CD4-positive, alpha-beta memory T cell (primary cell): Measurements from ENCODE around the gene DMKN. TPM values are rescaled to one million over a fixed set of nuclear protein-coding genes. Genes with fewer than 3 reads are reported as not detected.
"Not testable (repeated sequence)": the region's sequence is repeated elsewhere in the genome, so short reads cannot be mapped to it uniquely, and the experiment has no call there.

Source experiments
- CTCF ChIA-PET: fragments of 350-600 bp; sonication (Branson Sonifier 250); formaldehyde crosslinking; loops from one replicate; lab custom pipeline; 2021; ENCODE audit warnings: inconsistent platforms; ENCODE audit not compliant: partially characterized antibody; lab: Charles Lee
- POLR2A ChIA-PET: fragments of 350-600 bp; sonication (Branson Sonifier 250); formaldehyde crosslinking; loops from one replicate; lab custom pipeline; 2021; ENCODE audit not compliant: partially characterized antibody; lab: Charles Lee
- DNase-seq, 5 donors: peaks; one replicate each; pipeline versions ENCODE4 v3.0.0 to v3.0.0-alpha.2; 2020 to 2022; ENCODE audit warnings: mixed read lengths in 1 of 5
- H3K27ac ChIP-seq: one replicate; pipeline ENCODE4 v1.7.0; 2013; ENCODE audit warnings: low read depth, low read length
- H3K27me3 ChIP-seq: 2 replicates; pipeline ENCODE4 v1.7.0; 2013; ENCODE audit warnings: mild to moderate bottlenecking, low read length, moderate library complexity; ENCODE audit not compliant: insufficient read depth
- H3K36me3 ChIP-seq: 2 replicates; pipeline ENCODE4 v1.7.0; 2013; ENCODE audit warnings: mild to moderate bottlenecking, low read length, moderate library complexity; ENCODE audit not compliant: insufficient read depth
- H3K4me1 ChIP-seq: 2 replicates; pipeline ENCODE4 v1.7.0; 2013; ENCODE audit warnings: mild to moderate bottlenecking, low read length, moderate library complexity; ENCODE audit not compliant: insufficient read depth
- H3K4me3 ChIP-seq, 2 donors: one replicate each; pipeline ENCODE4 v1.7.0; 2013; ENCODE audit warnings: low read length in 2 of 2, mild to moderate bottlenecking in 1 of 2
- H3K9me3 ChIP-seq, 2 donors: one replicate each; pipeline ENCODE4 v1.7.0; 2013; ENCODE audit warnings: low read length in 2 of 2, control low read depth in 1 of 2; ENCODE audit not compliant: control insufficient read depth in 1 of 2
- H3K27ac Mint-ChIP-seq, 7 donors: one replicate each; pipeline ENCODE4 v1.8.0; 2020 to 2021; ENCODE audit warnings: mixed read lengths in 7 of 7, mild to moderate bottlenecking in 6 of 7, inconsistent platforms in 3 of 7, moderate library complexity in 3 of 7
- H3K27me3 Mint-ChIP-seq, 2 donors: one replicate each; pipeline ENCODE4 v1.8.0; 2020 to 2021; ENCODE audit warnings: mixed read lengths in 2 of 2
- H3K36me3 Mint-ChIP-seq, 2 donors: one replicate each; pipeline ENCODE4 v1.8.0; 2020 to 2021; ENCODE audit warnings: mixed read lengths in 2 of 2, inconsistent platforms in 1 of 2, mild to moderate bottlenecking in 1 of 2
- H3K4me1 Mint-ChIP-seq, 4 donors: one replicate each; pipeline ENCODE4 v1.8.0; 2020 to 2021; ENCODE audit warnings: mixed read lengths in 4 of 4, mild to moderate bottlenecking in 1 of 4
- H3K4me3 Mint-ChIP-seq, 8 donors: one replicate each; pipeline ENCODE4 v1.8.0; 2020 to 2021; ENCODE audit warnings: mixed read lengths in 8 of 8, mild to moderate bottlenecking in 7 of 8, moderate library complexity in 6 of 8, inconsistent platforms in 3 of 8
- H3K9me3 Mint-ChIP-seq, 8 donors: one replicate each; pipeline ENCODE4 v1.8.0; 2020 to 2021; ENCODE audit warnings: mixed read lengths in 8 of 8, mild to moderate bottlenecking in 5 of 8, inconsistent platforms in 3 of 8, moderate library complexity in 1 of 8
- intact Hi-C: fragments of 100-400 bp; cut with micrococcal nuclease; formaldehyde crosslinking; loops from one replicate; pipeline ENCODE4 v1.15.1; 2023
- polyA plus RNA-seq, 2 donors: library from polyadenylated mRNA; unstranded; fragments of 300-500 nt; fragmentation: Illumina TruSeq; gene quantifications; one replicate each; pipeline ENCODE4 v1.2.3, GENCODE V29; 2021
- total RNA-seq, 2 experiments: library from RNA; stranded (reverse); gene quantifications; one replicate each; pipeline ENCODE4 v1.2.3, GENCODE V29; 2021

The DMKN gene
- total and polyA plus RNA-seq, 4 experiments from 2014 or later, result 0.89 to 1.4 (median 0.97) TPM; not detected in 1

- intact Hi-C loops, result no loop called here
- ChIA-PET CTCF (interaction anchor here (1.1 to 3.1 kb wide), 4 partner anchors 9 to 123 kb away, joined by 3 to 13 read pairs (median 6); no protein-coding TSS in a partner anchor), POLR2A (no interaction called here)
- Histone ChIP-seq H3K9me3 (no peaks in the 10 kb centered on the region), H3K4me3 (no peak overlapping the region), H3K36me3 (no peaks in the 10 kb centered on the region), H3K27me3 (no peaks in the 10 kb centered on the region), H3K27ac (no peak overlapping the region), H3K4me1 (peaks cover 6% of the 10 kb centered on the region)
- Mint-ChIP-seq H3K9me3 (peaks cover 0 to 1% (median 0%) of the 10 kb centered on the region in 8 donors), H3K4me3 (no peak overlapping the region), H3K27ac (no peak overlapping the region), H3K27me3 (no peaks in the 10 kb centered on the region), H3K36me3 (no peaks in the 10 kb centered on the region), H3K4me1 (peaks cover 0 to 6% (median 0%) of the 10 kb centered on the region in 4 donors)
- DNase-seq, result no peak
Observed at GRCh38 chr19:35471946-35472345, 41.5 kb downstream of the DMKN start.

- H3K9me3 Mint-ChIP-seq, H3K36me3 ChIP-seq, intact Hi-C loops, H3K4me1 ChIP-seq, H3K27ac ChIP-seq, H3K4me1 Mint-ChIP-seq, H3K9me3 ChIP-seq, POLR2A ChIA-PET, H3K27me3 ChIP-seq, H3K27me3 Mint-ChIP-seq, H3K4me3 ChIP-seq, H3K36me3 Mint-ChIP-seq, H3K27ac Mint-ChIP-seq, H3K4me3 Mint-ChIP-seq, DNase-seq: not testable (repeated sequence)
- CTCF ChIA-PET, result interaction anchor here (2.6 to 6.2 kb wide), 2 partner anchors 24 to 118 kb away, joined by 7 to 97 read pairs; no protein-coding TSS in a partner anchor
Observed at GRCh38 chr19:35471075-35471474, 42.4 kb downstream of the DMKN start.

- H3K36me3 Mint-ChIP-seq, result no peaks in the 10 kb centered on the region
- POLR2A ChIA-PET, result interaction anchor here (0.7 to 2.9 kb wide), 3 partner anchors 10 to 327 kb away, joined by 3 to 20 read pairs (median 3); partner anchors contain the start of gene FXYD7
- H3K9me3 Mint-ChIP-seq, result peaks cover 0 to 1% (median 0%) of the 10 kb centered on the region in 8 donors
Observed at GRCh38 chr19:35470128-35470527, 43.3 kb downstream of the DMKN start.

GRCh38 chr19:35468637-35469036, 44.8 kb downstream of the DMKN start:
- H3K4me3 ChIP-seq, result no peak overlapping the region
- no peaks in the 10 kb centered on the region for H3K9me3 Mint-ChIP-seq
- H3K4me1 ChIP-seq, result peaks cover 12% of the 10 kb centered on the region
- H3K9me3 ChIP-seq, result no peaks in the 10 kb centered on the region
- ChIA-PET POLR2A (interaction anchor here (0.6 to 2.9 kb wide), 2 partner anchors 116 to 426 kb away, joined by 3 to 20 read pairs; no protein-coding TSS in a partner anchor), CTCF (interaction anchor here (0.6 to 6.2 kb wide), 18 partner anchors 10 to 402 kb away, joined by 3 to 97 read pairs (median 4); partner anchors contain the start of gene FFAR3)
- no peak overlapping the region for H3K27ac ChIP-seq
- peak; percentile 64 to 73 (median 71) for DNase-seq
- no peaks in the 10 kb centered on the region for H3K27me3 ChIP-seq
- H3K36me3 ChIP-seq, result no peaks in the 10 kb centered on the region
- H3K27me3 Mint-ChIP-seq, result peaks cover 0 to 1% of the 10 kb centered on the region in 2 donors
- no peaks in the 10 kb centered on the region for H3K36me3 Mint-ChIP-seq
- H3K27ac Mint-ChIP-seq, result peak overlapping the region in 1 of 7 donors; percentile 47
- H3K4me1 Mint-ChIP-seq, result peaks cover 7 to 17% (median 16%) of the 10 kb centered on the region in 4 donors
- no peak overlapping the region for H3K4me3 Mint-ChIP-seq
- intact Hi-C loops, result loop anchor here (1.0 to 10.0 kb wide), 4 partner anchors 116 to 254 kb away; partner anchors contain the start of gene LSR

More at GRCh38 chr19:35470128-35470527, 43.3 kb downstream of the DMKN start:
- no peak overlapping the region for H3K4me3 Mint-ChIP-seq
- peaks cover 6% of the 10 kb centered on the region for H3K4me1 ChIP-seq
- no peak for DNase-seq
- H3K4me3 ChIP-seq, result no peak overlapping the region
- H3K27me3 ChIP-seq, result no peaks in the 10 kb centered on the region
- H3K27ac Mint-ChIP-seq, result no peak overlapping the region
- H3K27ac ChIP-seq, result no peak overlapping the region
- peaks cover 0 to 1% of the 10 kb centered on the region in 2 donors for H3K27me3 Mint-ChIP-seq
- no peaks in the 10 kb centered on the region for H3K9me3 ChIP-seq
- peaks cover 4 to 6% (median 5%) of the 10 kb centered on the region in 4 donors for H3K4me1 Mint-ChIP-seq
- intact Hi-C loops, result no loop called here
- H3K36me3 ChIP-seq, result no peaks in the 10 kb centered on the region
- CTCF ChIA-PET, result interaction anchor here (0.9 to 6.2 kb wide), 7 partner anchors 10 to 119 kb away, joined by 3 to 97 read pairs (median 7); partner anchors contain the start of gene FFAR3

- no peaks in the 10 kb centered on the region for H3K36me3 Mint-ChIP-seq
- no peaks in the 10 kb centered on the region for H3K9me3 ChIP-seq
- CTCF ChIA-PET, result interaction anchor here (0.7 to 6.2 kb wide), 3 partner anchors 29 to 113 kb away, joined by 3 to 97 read pairs (median 5); partner anchors contain the start of gene FFAR3
- H3K27me3 Mint-ChIP-seq, result peaks cover 0 to 1% of the 10 kb centered on the region in 2 donors
- H3K4me1 Mint-ChIP-seq, result peaks cover 17 to 36% (median 30%) of the 10 kb centered on the region in 4 donors
- no peaks in the 10 kb centered on the region for H3K27me3 ChIP-seq
- peak overlapping the region in 1 of 7 donors; percentile 20 for H3K27ac Mint-ChIP-seq
- no peak overlapping the region for H3K4me3 Mint-ChIP-seq
- POLR2A ChIA-PET, result no interaction called here
- H3K27ac ChIP-seq, result no peak overlapping the region
- H3K9me3 Mint-ChIP-seq, result no peaks in the 10 kb centered on the region
- peaks cover 34% of the 10 kb centered on the region for H3K4me1 ChIP-seq
- H3K4me3 ChIP-seq, result no peak overlapping the region
- intact Hi-C loops, result loop anchor here (10.0 kb wide), 1 partner anchor 251 kb away; no protein-coding TSS in a partner anchor
- no peaks in the 10 kb centered on the region for H3K36me3 ChIP-seq
- DNase-seq, result no peak
Observed at GRCh38 chr19:35466259-35466658, 47.2 kb downstream of the DMKN start.

- not testable (repeated sequence) for H3K4me3 ChIP-seq, H3K27me3 Mint-ChIP-seq, H3K9me3 Mint-ChIP-seq, DNase-seq, H3K36me3 ChIP-seq, H3K36me3 Mint-ChIP-seq, H3K9me3 ChIP-seq, H3K27me3 ChIP-seq
- Mint-ChIP-seq H3K4me1 (peaks cover 27 to 63% (median 46%) of the 10 kb centered on the region in 4 donors), H3K27ac (peak overlapping the region; percentile 78 to 100 (median 97)), H3K4me3 (peak overlapping the region in 7 of 8 donors; percentile 68 to 91 (median 76))
- ChIA-PET POLR2A (interaction anchor here (0.6 to 2.1 kb wide), 24 partner anchors 9 to 417 kb away, joined by 3 to 16 read pairs (median 4); partner anchors contain the start of genes COX6B1, FFAR1 and FFAR3), CTCF (interaction anchor here (0.6 to 5.5 kb wide), 8 partner anchors 9 to 396 kb away, joined by 3 to 60 read pairs (median 4); no protein-coding TSS in a partner anchor)
- intact Hi-C loops, result loop anchor here (10.0 kb wide), 1 partner anchor 248 kb away; no protein-coding TSS in a partner anchor
- Histone ChIP-seq H3K4me1 (peaks cover 52% of the 10 kb centered on the region), H3K27ac (peak overlapping the region; percentile 29)
Observed at GRCh38 chr19:35462956-35463355, 50.5 kb downstream of the DMKN start.

- POLR2A ChIA-PET, result interaction anchor here (0.6 to 2.1 kb wide), 24 partner anchors 9 to 417 kb away, joined by 3 to 16 read pairs (median 4); partner anchors contain the start of genes COX6B1, FFAR1 and FFAR3
- H3K27ac ChIP-seq, result peak overlapping the region; percentile 62
- intact Hi-C loops, result loop anchor here (10.0 kb wide), 1 partner anchor 248 kb away; no protein-coding TSS in a partner anchor
Observed at GRCh38 chr19:35462476-35462953, 50.9 kb downstream of the DMKN start.

More at GRCh38 chr19:35462476-35462953, 50.9 kb downstream of the DMKN start:
- H3K36me3 Mint-ChIP-seq, result no peaks in the 10 kb centered on the region
- Histone ChIP-seq H3K9me3 (no peaks in the 10 kb centered on the region), H3K4me1 (peaks cover 54% of the 10 kb centered on the region), H3K4me3 (peak overlapping the region in 1 of 2 donors; percentile 17), H3K27me3 (no peaks in the 10 kb centered on the region), H3K36me3 (no peaks in the 10 kb centered on the region)
- peaks cover 25 to 68% (median 48%) of the 10 kb centered on the region in 4 donors for H3K4me1 Mint-ChIP-seq
- no peaks in the 10 kb centered on the region for H3K9me3 Mint-ChIP-seq
- H3K4me3 Mint-ChIP-seq, result peak overlapping the region; percentile 42 to 91 (median 75)
- peak overlapping the region; percentile 78 to 100 (median 97) for H3K27ac Mint-ChIP-seq
- CTCF ChIA-PET, result interaction anchor here (0.6 to 5.5 kb wide), 7 partner anchors 9 to 395 kb away, joined by 3 to 60 read pairs (median 5); no protein-coding TSS in a partner anchor
- DNase-seq, result peak; percentile 84 to 90 (median 87)
- peaks cover 0 to 1% of the 10 kb centered on the region in 2 donors for H3K27me3 Mint-ChIP-seq
